Fibroblast of lung (primary cell): ENCODE data around the gene PTPRM. TPM values are rescaled to one million over a fixed set of nuclear protein-coding genes. Genes with fewer than 3 reads are reported as not detected.

Experiments
- DNase-seq, 2 donors: peaks; one replicate each; pipeline versions ENCODE4 v3.0.0 to v3.0.0-alpha.2; 2010; ENCODE audit warnings: low read depth in 2 of 2
- H2AFZ ChIP-seq: 2 replicates; pipeline ENCODE4 v1.5.1; 2012; ENCODE audit warnings: low read length, control low read depth, inconsistent platforms
- H3K27ac ChIP-seq: 2 replicates; pipeline ENCODE4 v1.5.1; 2011; ENCODE audit warnings: low read length, control low read depth; ENCODE audit not compliant: insufficient read depth
- H3K27me3 ChIP-seq: 2 replicates; pipeline ENCODE4 v1.5.1; 2011; ENCODE audit warnings: mild to moderate bottlenecking, low read length; ENCODE audit not compliant: control insufficient read depth, insufficient read depth
- H3K36me3 ChIP-seq: 2 replicates; pipeline ENCODE4 v1.5.1; 2011; ENCODE audit warnings: low read length; ENCODE audit not compliant: control insufficient read depth, insufficient read depth
- H3K4me1 ChIP-seq: 2 replicates; pipeline ENCODE4 v1.5.1; 2011; ENCODE audit warnings: low read length; ENCODE audit not compliant: control insufficient read depth, insufficient read depth; ENCODE audit errors: extremely low read depth
- H3K4me2 ChIP-seq: 2 replicates; pipeline ENCODE4 v1.5.1; 2011; ENCODE audit warnings: low read length, control low read depth; ENCODE audit not compliant: insufficient read depth; ENCODE audit errors: extremely low read depth
- H3K4me3 ChIP-seq, 4 experiments: fragments of 200-600 bp in 1 of 4; sonication (generic) in 1 of 4; replicated peaks in 1 of 4; 2 replicates each; pipeline ENCODE4 v1.5.1; 2011 to 2016; ENCODE audit warnings: low read length in 4 of 4, low read depth in 3 of 4, mild to moderate bottlenecking in 3 of 4, control low read depth in 2 of 4, inconsistent platforms in 1 of 4, mixed read lengths in 1 of 4; ENCODE audit not compliant: insufficient read depth in 1 of 4; ENCODE audit errors: control extremely low read depth in 1 of 4
- H3K79me2 ChIP-seq: 2 replicates; pipeline ENCODE4 v1.5.1; 2012; ENCODE audit warnings: mild to moderate bottlenecking, low read length, inconsistent platforms; ENCODE audit not compliant: control insufficient read depth, insufficient read depth
- H3K9ac ChIP-seq: 2 replicates; pipeline ENCODE4 v1.5.1; 2011; ENCODE audit warnings: mild to moderate bottlenecking, low read length, control low read depth; ENCODE audit not compliant: insufficient read depth
- H3K9me3 ChIP-seq: 2 replicates; pipeline ENCODE4 v1.5.1; 2012; ENCODE audit warnings: low read depth, low read length; ENCODE audit not compliant: control insufficient read depth, insufficient read depth
- H4K20me1 ChIP-seq: 2 replicates; pipeline ENCODE4 v1.5.1; 2011; ENCODE audit warnings: low read length; ENCODE audit not compliant: control insufficient read depth, insufficient read depth; ENCODE audit errors: extremely low read depth
- CTCF ChIP-seq, 2 donors: IDR thresholded peaks in 1 of 2; conservative IDR thresholded peaks in 1 of 2; 1 replicate in 1 of 2; 2 replicates in 1 of 2; pipeline ENCODE4 v1.5.1; 2011 to 2012; ENCODE audit warnings: low read length in 2 of 2, control low read depth in 1 of 2, inconsistent platforms in 1 of 2, low read depth in 1 of 2, mild to moderate bottlenecking in 1 of 2
- EZH2 ChIP-seq: IDR thresholded peaks from 2 replicates; pipeline ENCODE4 v1.5.1; 2012; ENCODE audit warnings: low read length, control low read depth, mild to moderate bottlenecking; ENCODE audit errors: missing control alignments
- polyA plus RNA-seq, 2 donors: library from polyadenylated mRNA; depleted of rRNA in 1 of 2; stranded (reverse) in 1 of 2; unstranded in 1 of 2; fragments of >200 nt; gene quantifications; 2 replicates each; pipeline ENCODE4 v1.2.1, GENCODE V29; 2011 to 2012; ENCODE audit warnings: missing spikeins in 1 of 2
- total RNA-seq: library from RNA; depleted of rRNA; stranded (reverse); fragments of >200 nt; gene quantifications from 2 replicates; pipeline ENCODE4 v1.2.1, GENCODE V29; 2014

PTPRM gene
- total and polyA plus RNA-seq, 2 donors (not counting 1 experiment from before 2014, with no cell fraction given) = 86.6 to 87.0 TPM

DNA sequence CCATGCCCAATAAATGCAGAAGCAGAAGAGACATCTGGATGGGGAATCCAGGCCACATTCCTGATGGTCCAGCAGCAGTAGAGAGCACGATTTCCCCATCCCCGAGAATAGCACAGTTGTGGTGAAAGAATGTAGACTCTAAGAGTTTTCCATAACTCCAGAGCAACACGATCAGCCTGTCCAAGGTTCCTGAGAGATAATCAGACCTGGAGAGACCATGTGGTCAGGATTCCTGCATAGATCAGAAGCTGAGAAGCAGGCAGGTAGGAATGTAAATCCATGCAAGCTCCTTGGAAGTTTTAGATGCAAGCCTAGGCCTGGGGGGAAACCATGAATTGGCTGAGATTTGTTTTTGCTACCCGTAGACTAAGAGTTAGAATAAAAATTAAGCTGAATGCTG lies 34.2 kb upstream of the PTPRM start:
- TF ChIP-seq CTCF (conservative IDR thresholded peaks at IDR 0.05 in 1 of 2, IDR thresholded peaks at IDR 0.05 in 1 of 2; ENCODE audit: low read depth in 1 of 2, low read length in 2 of 2) = no peak
- TF ChIP-seq EZH2 = no peak
- Histone ChIP-seq H3K4me3 (no peak overlapping the region), H3K9me3 (no peaks in the 10 kb centered on the region), H3K27me3 (no peaks in the 10 kb centered on the region), H2AFZ (no peak overlapping the region), H3K4me1 (no peaks in the 10 kb centered on the region), H3K9ac (no peak overlapping the region), H3K27ac (no peak overlapping the region), H3K4me2 (no peak overlapping the region), H4K20me1 (no peaks in the 10 kb centered on the region), H3K36me3 (no peaks in the 10 kb centered on the region), H3K79me2 (no peaks in the 10 kb centered on the region)
- DNase-seq = no peak

- no peak for DNase-seq
- H3K27me3 ChIP-seq = no peaks in the 10 kb centered on the region
These were observed 31.5 kb upstream of the PTPRM start for GRCh38 chr18:7535436-7536205.

DNA sequence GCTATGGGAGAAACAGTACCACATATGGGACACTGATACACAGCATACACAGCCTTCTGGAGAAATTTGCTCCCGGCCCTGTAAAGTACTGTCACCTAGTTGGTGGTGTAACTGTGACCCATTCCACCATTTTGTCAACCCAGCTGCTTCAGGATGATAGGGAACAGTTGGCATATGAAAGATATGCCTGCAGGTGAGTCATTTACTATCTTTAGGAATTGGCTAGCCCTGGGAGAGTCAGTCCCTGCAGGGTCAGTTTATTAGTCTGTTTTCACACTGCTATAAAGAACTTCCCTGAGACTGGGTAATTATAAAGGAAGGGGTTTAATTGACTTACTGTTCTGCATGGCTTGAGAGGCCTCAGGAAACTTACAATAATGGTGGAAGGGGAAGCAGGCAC lies 30.0 kb upstream of the PTPRM start:
- no peak overlapping the region for H3K4me2 ChIP-seq
- H3K27me3 ChIP-seq = no peaks in the 10 kb centered on the region
- H2AFZ ChIP-seq = no peak overlapping the region
- H3K9ac ChIP-seq = no peak overlapping the region
- no peaks in the 10 kb centered on the region for H3K79me2 ChIP-seq
- no peaks in the 10 kb centered on the region for H4K20me1 ChIP-seq
- no peak overlapping the region for H3K27ac ChIP-seq
- TF ChIP-seq CTCF (conservative IDR thresholded peaks at IDR 0.05 in 1 of 2, IDR thresholded peaks at IDR 0.05 in 1 of 2; ENCODE audit: low read depth in 1 of 2, low read length in 2 of 2) (no peak), EZH2 (no peak)
- no peak overlapping the region for H3K4me3 ChIP-seq
- H3K9me3 ChIP-seq = no peaks in the 10 kb centered on the region
- DNase-seq = no peak
- H3K36me3 ChIP-seq = no peaks in the 10 kb centered on the region
- H3K4me1 ChIP-seq = no peaks in the 10 kb centered on the region

More at GRCh38 chr18:7535436-7536205, 31.5 kb upstream of the PTPRM start:
- no peaks in the 10 kb centered on the region for H4K20me1 ChIP-seq
- no peak overlapping the region for H2AFZ ChIP-seq
- H3K9ac ChIP-seq = no peak overlapping the region
- H3K4me1 ChIP-seq = no peaks in the 10 kb centered on the region
- no peak overlapping the region for H3K4me3 ChIP-seq
- no peaks in the 10 kb centered on the region for H3K36me3 ChIP-seq
- H3K79me2 ChIP-seq = no peaks in the 10 kb centered on the region
- H3K27ac ChIP-seq = no peak overlapping the region
- H3K4me2 ChIP-seq = no peak overlapping the region
- TF ChIP-seq CTCF (conservative IDR thresholded peaks at IDR 0.05 in 1 of 2, IDR thresholded peaks at IDR 0.05 in 1 of 2; ENCODE audit: low read depth in 1 of 2, low read length in 2 of 2) = no peak
- TF ChIP-seq EZH2 = no peak
- no peaks in the 10 kb centered on the region for H3K9me3 ChIP-seq
